SK-N-SH treated with all-trans-retinoic acid at 6 μM for 48 hours (cell line): Measurements from ENCODE around the gene SRSF1.

Source experiments
- CREB5 ChIP-seq: fragments of 250-450 bp; sonication (Bioruptor Pico); IDR thresholded peaks from 2 replicates; pipeline ENCODE4 v1.5.1; 2020; ENCODE audit warnings: low read depth, mild to moderate bottlenecking, moderate library complexity
- CSDC2 ChIP-seq: fragments of 250-450 bp; sonication (Bioruptor Pico); IDR thresholded peaks from 2 replicates; pipeline ENCODE4 v1.5.0; 2020; ENCODE audit warnings: mild to moderate bottlenecking, moderate library complexity
- ESRRG ChIP-seq: fragments of 250-450 bp; sonication (Bioruptor Pico); IDR thresholded peaks from 2 replicates; pipeline ENCODE4 v1.6.1; 2021; ENCODE audit warnings: mild to moderate bottlenecking
- PPARA ChIP-seq: fragments of 250-450 bp; sonication (Bioruptor Pico); IDR thresholded peaks from 2 replicates; pipeline ENCODE4 v1.5.0; 2020; ENCODE audit warnings: mild to moderate bottlenecking, borderline replicate concordance
- RARB ChIP-seq: fragments of 250-450 bp; sonication (Bioruptor Pico); IDR thresholded peaks from 2 replicates; pipeline ENCODE4 v1.8.0; 2021; ENCODE audit warnings: mild to moderate bottlenecking, moderate library complexity
- TOX ChIP-seq: fragments of 250-450 bp; sonication (Bioruptor Pico); IDR thresholded peaks from 2 replicates; pipeline ENCODE4 v1.8.0; 2021; ENCODE audit warnings: mild to moderate bottlenecking, moderate library complexity, borderline replicate concordance
- ZFP3 ChIP-seq: fragments of 250-450 bp; sonication (Bioruptor Pico); IDR thresholded peaks from 2 replicates; pipeline ENCODE4 v1.5.0; 2020; ENCODE audit warnings: mild to moderate bottlenecking, moderate library complexity
- TF ChIP-seq, protein P1 (sequence below): fragments of 250-450 bp; sonication (Bioruptor Pico); IDR thresholded peaks from 2 replicates; pipeline ENCODE4 v1.8.0; 2020; ENCODE audit warnings: mild to moderate bottlenecking, moderate library complexity, borderline replicate concordance

DNA sequence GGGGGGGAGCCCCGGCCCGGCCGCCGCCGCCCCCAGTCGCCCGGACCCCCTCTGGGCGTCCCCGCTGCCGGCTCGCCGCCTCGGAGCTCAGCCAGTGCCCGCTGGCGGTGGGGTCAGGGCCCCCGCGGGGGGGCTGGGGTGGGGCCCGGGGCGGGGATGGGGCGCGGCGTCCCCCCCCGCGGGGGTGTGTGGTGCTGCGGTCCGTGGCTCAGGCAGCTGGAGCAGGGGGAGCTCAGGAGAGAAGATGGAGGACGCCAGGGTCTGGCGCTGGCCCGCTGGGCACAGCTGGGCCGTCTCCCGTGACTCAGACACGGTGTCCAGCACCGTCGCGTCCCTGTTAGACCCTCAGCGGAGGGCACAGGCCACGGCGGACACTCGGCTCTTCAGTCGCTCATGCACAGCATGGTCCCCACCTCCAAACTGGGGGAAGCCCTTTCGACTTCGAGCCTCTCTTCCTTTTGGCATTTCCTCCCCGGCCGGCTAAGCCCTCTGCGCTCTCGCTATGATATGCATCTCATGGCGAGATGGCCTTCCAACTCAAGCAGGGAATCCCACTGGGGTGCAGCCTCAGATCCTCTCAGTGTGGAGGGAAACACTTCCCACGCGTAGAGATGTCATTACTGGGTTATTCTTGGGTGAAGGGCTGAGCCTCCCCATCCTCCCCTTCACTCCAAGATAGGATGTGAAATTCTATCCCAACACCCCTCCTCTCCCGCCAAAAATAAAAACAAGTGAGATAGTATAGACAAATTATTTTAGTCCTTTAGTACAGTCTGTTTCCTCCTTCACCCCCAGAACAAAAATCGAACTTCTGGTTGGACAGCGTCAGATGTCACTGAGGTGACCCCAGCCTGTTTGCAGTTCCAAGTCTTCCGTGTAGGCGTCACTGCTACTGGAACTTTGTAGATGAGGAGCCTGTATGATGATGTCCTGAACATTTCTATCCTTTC is 18.5 kb downstream of the SRSF1 start:
- TF ChIP-seq CSDC2 (0 out of 2 replicates have a peak, but pooled peaks have one; percentile 10), RARB (CRISPR knock-in tag) (no peak), ZFP3 (CRISPR knock-in tag) (no peak), ESRRG (CRISPR knock-in tag) (peak; percentile 82), PPARA (CRISPR knock-in tag) (no peak), CREB5 (peak; percentile 75; the same call in 1 of the 2 replicates), TOX (CRISPR knock-in tag) (peak; percentile 10)
- TF ChIP-seq, protein P1, sequence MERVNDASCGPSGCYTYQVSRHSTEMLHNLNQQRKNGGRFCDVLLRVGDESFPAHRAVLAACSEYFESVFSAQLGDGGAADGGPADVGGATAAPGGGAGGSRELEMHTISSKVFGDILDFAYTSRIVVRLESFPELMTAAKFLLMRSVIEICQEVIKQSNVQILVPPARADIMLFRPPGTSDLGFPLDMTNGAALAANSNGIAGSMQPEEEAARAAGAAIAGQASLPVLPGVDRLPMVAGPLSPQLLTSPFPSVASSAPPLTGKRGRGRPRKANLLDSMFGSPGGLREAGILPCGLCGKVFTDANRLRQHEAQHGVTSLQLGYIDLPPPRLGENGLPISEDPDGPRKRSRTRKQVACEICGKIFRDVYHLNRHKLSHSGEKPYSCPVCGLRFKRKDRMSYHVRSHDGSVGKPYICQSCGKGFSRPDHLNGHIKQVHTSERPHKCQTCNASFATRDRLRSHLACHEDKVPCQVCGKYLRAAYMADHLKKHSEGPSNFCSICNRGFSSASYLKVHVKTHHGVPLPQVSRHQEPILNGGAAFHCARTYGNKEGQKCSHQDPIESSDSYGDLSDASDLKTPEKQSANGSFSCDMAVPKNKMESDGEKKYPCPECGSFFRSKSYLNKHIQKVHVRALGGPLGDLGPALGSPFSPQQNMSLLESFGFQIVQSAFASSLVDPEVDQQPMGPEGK (CRISPR knock-in tag), result peak; percentile 33; the same call in 1 of the 2 replicates
